GM12878 (cell line): ENCODE data around the gene ST7. TPM values are rescaled to one million over a fixed set of nuclear protein-coding genes. Genes with fewer than 3 reads are reported as not detected.

Experiments used
- ATAC-seq: fragments of 200-7000 bp; cut with Tn5 transposase; 3 replicates; pipeline ENCODE4 v1.9.1; 2020; ENCODE audit warnings: mild to moderate bottlenecking, moderate library complexity
- BruUV-seq: library from RNA; stranded (reverse); fragments of 400-500 nt; replicated peaks from 2 replicates; lab custom pipeline; 2021; lab: Mats Ljungman, UMichigan
- CTCF ChIA-PET: fragments of 300-600 bp; sonication (Branson Sonifier 250); formaldehyde crosslinking; extraction: SDS; loops from one replicate; lab custom pipeline; 2021; ENCODE audit warnings: inconsistent platforms; lab: Yijun Ruan, JAX
- POLR2A ChIA-PET: fragments of 350-600 bp; formaldehyde crosslinking; extraction: SDS; loops from one replicate; lab custom pipeline; 2021; ENCODE audit warnings: inconsistent platforms; lab: Charles Lee
- RAD21 ChIA-PET: fragments of 300-600 bp; sonication (Branson Sonifier 250); formaldehyde crosslinking; loops from one replicate; lab custom pipeline; 2023; ENCODE audit warnings: antibody characterized with exemption; ENCODE audit not compliant: unreplicated experiment; lab: Charles Lee
- SMC1A ChIA-PET: fragments of 300-600 bp; sonication (Branson Sonifier 250); formaldehyde crosslinking; loops from one replicate; lab custom pipeline; 2023; ENCODE audit not compliant: unreplicated experiment, uncharacterized antibody; lab: Charles Lee
- DNase-seq: peaks from one replicate; pipeline ENCODE4 v3.0.0-alpha.2; 2011; ENCODE audit warnings: low read depth, low spot score
- FAIRE-seq: peaks from 3 replicates; lab custom pipeline; 2011; peaks lifted over from hg19 to GRCh38; lab: Jason Lieb, UNC
- H2AFZ ChIP-seq: 2 replicates; pipeline ENCODE4 v1.6.0; 2011; ENCODE audit warnings: low read depth, low read length, control low read depth; ENCODE audit not compliant: control insufficient read depth
- H3K27ac ChIP-seq: 2 replicates; pipeline ENCODE4 v1.5.1; 2011; ENCODE audit warnings: control low read depth; ENCODE audit not compliant: control insufficient read depth, insufficient read depth
- H3K27me3 ChIP-seq, 2 experiments: replicated peaks in 1 of 2; 2 replicates each; pipeline versions ENCODE4 v1.6.0 to v1.6.1; 2011; ENCODE audit warnings: low read length in 1 of 2; ENCODE audit not compliant: control insufficient read depth in 2 of 2, insufficient read depth in 2 of 2
- H3K36me3 ChIP-seq, 2 experiments: 2 replicates each; pipeline ENCODE4 v1.5.1; 2011; ENCODE audit warnings: low read length in 1 of 2; ENCODE audit not compliant: control insufficient read depth in 2 of 2, insufficient read depth in 2 of 2
- H3K4me1 ChIP-seq: 2 replicates; pipeline ENCODE4 v1.6.1; 2011; ENCODE audit warnings: mild to moderate bottlenecking, low read length, moderate library complexity, mixed read lengths; ENCODE audit not compliant: control insufficient read depth, insufficient read depth
- H3K4me2 ChIP-seq: 2 replicates; pipeline ENCODE4 v1.6.0; 2011; ENCODE audit warnings: control low read depth; ENCODE audit not compliant: control insufficient read depth, insufficient read depth
- H3K4me3 ChIP-seq: fragments of 200-600 bp; sonication (generic); 2 replicates; pipeline ENCODE4 v1.5.1; 2016
- H3K79me2 ChIP-seq: 2 replicates; pipeline ENCODE4 v1.6.0; 2011; ENCODE audit warnings: low read length; ENCODE audit not compliant: control insufficient read depth, insufficient read depth
- H3K9ac ChIP-seq: 2 replicates; pipeline ENCODE4 v1.8.0; 2011; ENCODE audit warnings: low read length, control low read depth, mixed read lengths; ENCODE audit not compliant: control insufficient read depth, insufficient read depth
- H3K9me3 ChIP-seq: replicated peaks from 3 replicates; pipeline ENCODE4 v1.5.1; 2011; ENCODE audit warnings: mild to moderate bottlenecking, low read length; ENCODE audit not compliant: control insufficient read depth, insufficient read depth
- H4K20me1 ChIP-seq: 2 replicates; pipeline ENCODE4 v1.6.0; 2011; ENCODE audit not compliant: control insufficient read depth, insufficient read depth
- ASH2L ChIP-seq: fragments of 300-600, 200-600 bp; sonication (generic); IDR thresholded peaks from 2 replicates; pipeline ENCODE4 v1.6.1; 2017; ENCODE audit warnings: low read depth, mild to moderate bottlenecking, borderline replicate concordance
- BMI1 ChIP-seq: fragments of 450-650 bp; IDR thresholded peaks from 2 replicates; pipeline ENCODE4 v1.6.1; 2016; ENCODE audit warnings: mild to moderate bottlenecking, moderate library complexity, borderline replicate concordance
- FOXM1 ChIP-seq: IDR thresholded peaks from 2 replicates; pipeline ENCODE4 v1.6.1; 2012; ENCODE audit warnings: low read depth, mild to moderate bottlenecking, inconsistent platforms, low read length, moderate library complexity
- HCFC1 ChIP-seq: fragments of 150-350 bp; IDR thresholded peaks from 2 replicates; pipeline ENCODE4 v1.6.1; 2014; ENCODE audit warnings: low read length
- HDAC2 ChIP-seq: fragments of 200-600 bp; sonication (generic); IDR thresholded peaks from 2 replicates; pipeline ENCODE4 v1.6.1; 2017
- KDM1A ChIP-seq: fragments of 200-600 bp; sonication (generic); IDR thresholded peaks from 2 replicates; pipeline ENCODE4 v1.6.1; 2016; ENCODE audit warnings: borderline replicate concordance
- MEF2B ChIP-seq: fragments of 450-650 bp; IDR thresholded peaks from 2 replicates; pipeline ENCODE4 v1.6.1; 2018; ENCODE audit warnings: mild to moderate bottlenecking, moderate library complexity; ENCODE audit not compliant: partially characterized antibody, poor library complexity, severe bottlenecking
- NFXL1 ChIP-seq: fragments of 450-650 bp; IDR thresholded peaks from 2 replicates; pipeline ENCODE4 v1.6.1; 2017; ENCODE audit warnings: antibody characterized with exemption, mild to moderate bottlenecking, borderline replicate concordance
- NRF1 ChIP-seq: conservative IDR thresholded peaks from 2 replicates; pipeline ENCODE4 v1.6.1; 2011; ENCODE audit warnings: mild to moderate bottlenecking, low read depth, low read length, improper control_type of control experiment
- SREBF2 ChIP-seq: IDR thresholded peaks from 2 replicates; pipeline ENCODE4 v1.6.1; 2012; ENCODE audit warnings: mild to moderate bottlenecking, low read length
- YY1 ChIP-seq: IDR thresholded peaks from 2 replicates; pipeline ENCODE4 v1.6.1; 2011; ENCODE audit warnings: low read depth, mild to moderate bottlenecking, low read length
- ZBTB40 ChIP-seq: fragments of 450-650 bp; IDR thresholded peaks from 2 replicates; pipeline ENCODE4 v1.6.1; 2016; ENCODE audit warnings: mild to moderate bottlenecking, moderate library complexity, borderline replicate concordance
- ZSCAN29 ChIP-seq: fragments of 450-650 bp; IDR thresholded peaks from 2 replicates; pipeline ENCODE4 v1.6.1; 2017; ENCODE audit warnings: mild to moderate bottlenecking, moderate library complexity
- WGBS: methylation state at CpG from one replicate; pipeline ENCODE4 v1.1.6; 2016; ENCODE audit warnings: low lambda C conversion rate; ENCODE audit not compliant: insufficient replicate concordance, insufficient coverage; ENCODE audit errors: missing lambda C conversion rate; 5-methylcytosine and 5-hydroxymethylcytosine counted together
- in situ Hi-C: fragments of 300-500 bp; cut with MboI; formaldehyde crosslinking; loops from 9 replicates; pipeline ENCODE4 v1.14.3; 2018; ENCODE audit warnings: mixed read lengths
- intact Hi-C: fragments of 100-400 bp; cut with micrococcal nuclease; formaldehyde crosslinking; loops from one replicate; pipeline ENCODE4 v1.14.2; 2022; ENCODE audit not compliant: unreplicated experiment
- polyA plus RNA-seq, 11 experiments: library from polyadenylated mRNA; depleted of rRNA in 4 of 11; unstranded in 6 of 11; stranded (reverse) in 5 of 11; fragments of >200 nt; fragmentation: Nextera tagmentation in 4 of 11; fragmentation: Illumina TruSeq in 1 of 11; extraction: Ambion mirVana in 4 of 11; extraction: Trizol in 1 of 11; gene quantifications; 1 replicate in 1 of 11; 2 replicates in 10 of 11; pipeline versions ENCODE4 v1.2.1 to v1.2.3, GENCODE V29; 2011 to 2016; ENCODE audit warnings: inconsistent platforms in 2 of 11, missing spikeins in 2 of 11, low read depth in 1 of 11
- total RNA-seq, 4 experiments: library from RNA; depleted of rRNA in 3 of 4; stranded (reverse); fragments of >200 nt in 3 of 4; fragmentation: Illumina TruSeq in 1 of 4; extraction: Trizol in 1 of 4; gene quantifications; 2 replicates each; pipeline versions ENCODE4 v1.2.1 to v1.2.3, GENCODE V29; 2013 to 2021

ST7 gene
- total and polyA plus RNA-seq, 10 of the 15 experiments (the other 5 are each of a cell fraction or from before 2014, with no cell fraction given) = 27.7 to 76.4 (median 53.6) TPM

- no peak overlapping the region for H3K4me2 ChIP-seq
- H4K20me1 ChIP-seq = no peaks in the 10 kb centered on the region
- H3K36me3 ChIP-seq = peaks cover 0 to 2% of the 10 kb centered on the region in 2 experiments; a peak in 1 of 4 replicates
- peaks cover 25% of the 10 kb centered on the region for H3K4me1 ChIP-seq
- H3K4me3 ChIP-seq = no peak overlapping the region
- no peak overlapping the region for H3K27ac ChIP-seq
- DNase-seq (no peak), ATAC-seq (no peak), FAIRE-seq (no peak)
- H3K79me2 ChIP-seq = peaks cover 71% of the 10 kb centered on the region
- TF ChIP-seq FOXM1 (no peak), SREBF2 (no peak), YY1 (no peak), ASH2L (no peak), MEF2B (no peak), BMI1 (no peak), NRF1 (no peak), ZBTB40 (no peak), NFXL1 (no peak), KDM1A (no peak), ZSCAN29 (no peak), HCFC1 (no peak), HDAC2 (no peak)
- 0% methylated on average over 1 of the region's 1 CpG for WGBS
- intact Hi-C loops (no loop called here), in situ Hi-C loops (no loop called here)
- no peak overlapping the region for H3K9ac ChIP-seq
- ChIA-PET CTCF (interaction anchor here (0.7 to 1.8 kb wide), 3 partner anchors 17 to 158 kb away, joined by 3 to 8 read pairs (median 3); no protein-coding TSS in a partner anchor), SMC1A (interaction anchor here (0.8 to 5.3 kb wide), 6 partner anchors 10 to 151 kb away, joined by 3 to 64 read pairs (median 4); no protein-coding TSS in a partner anchor), POLR2A (interaction anchor here (0.5 to 6.1 kb wide), 3 partner anchors 9 to 147 kb away, joined by 5 to 49 read pairs (median 31); no protein-coding TSS in a partner anchor), RAD21 (interaction anchor here (0.7 to 1.4 kb wide), 4 partner anchors 10 to 143 kb away, joined by 3 to 6 read pairs (median 4); no protein-coding TSS in a partner anchor)
- peaks cover 2% of the 10 kb centered on the region; the same call in 2 of the 3 replicates for H3K9me3 ChIP-seq
- H3K27me3 ChIP-seq = no peaks in the 10 kb centered on the region
- H2AFZ ChIP-seq = no peak overlapping the region
- BruUV-seq = no TSS peak
These were observed 14.7 kb downstream of the ST7 start for GRCh38 chr7:116967983-116968382.
